Uterus (tissue), 4 donors: ENCODE results near the gene NAT10. TPM values are rescaled to one million over a fixed set of nuclear protein-coding genes. Genes with fewer than 3 reads are reported as not detected.

Source experiments
- DNase-seq, 2 donors: peaks; one replicate each; pipeline ENCODE4 v3.0.0-alpha.2; 2019 to 2020
- H3K27ac ChIP-seq, 2 donors: fragments of 200-600 bp; sonication (generic); 1 replicate in 1 of 2; 2 replicates in 1 of 2; pipeline ENCODE4 v1.5.1; 2016 to 2018
- H3K27me3 ChIP-seq, 2 donors: fragments of 200-600 bp; sonication (generic); one replicate each; pipeline ENCODE4 v1.5.1; 2018 to 2019; ENCODE audit warnings: control low read depth in 1 of 2
- H3K36me3 ChIP-seq, 2 donors: fragments of 200-600 bp; sonication (generic); one replicate each; pipeline ENCODE4 v1.5.1; 2019; ENCODE audit warnings: control low read depth in 1 of 2
- H3K4me1 ChIP-seq, 2 donors: fragments of 200-600 bp; sonication (generic); one replicate each; pipeline ENCODE4 v1.5.1; 2018 to 2019; ENCODE audit warnings: control low read depth in 1 of 2
- H3K4me3 ChIP-seq, 2 donors: fragments of 200-600 bp; sonication (generic); 1 replicate in 1 of 2; 2 replicates in 1 of 2; pipeline ENCODE4 v1.5.1; 2018 to 2019; ENCODE audit warnings: mild to moderate bottlenecking in 1 of 2
- H3K9me3 ChIP-seq, 2 donors: fragments of 200-600 bp; sonication (generic); one replicate each; pipeline ENCODE4 v1.5.1; 2019; ENCODE audit warnings: control low read depth in 1 of 2
- POLR2A ChIP-seq, 2 donors: fragments of 450-650 bp; IDR thresholded peaks; one replicate each; pipeline ENCODE4 v1.6.1; 2016; ENCODE audit warnings: antibody characterized with exemption in 2 of 2, mild to moderate bottlenecking in 1 of 2, moderate library complexity in 1 of 2
- intact Hi-C: fragments of 100-400 bp; cut with DNase I; formaldehyde crosslinking; loops from one replicate; pipeline ENCODE4 v1.15.1; 2023; ENCODE audit warnings: low total_unique reads
- total RNA-seq, 4 donors: library from RNA; depleted of rRNA in 3 of 4; stranded (reverse); fragments of >200 nt in 3 of 4; gene quantifications; one replicate each; pipeline versions ENCODE4 v1.1.0 to v1.2.4, GENCODE V29; 2014 to 2023
- TF ChIP-seq, protein P1 (sequence below), 4 experiments: fragments of 200-600 bp in 2 of 4; fragments of 450-650 bp in 2 of 4; sonication (generic) in 2 of 4; IDR thresholded peaks; one replicate each; pipeline ENCODE4 v1.5.1; 2016 to 2019; ENCODE audit warnings: antibody characterized with exemption in 4 of 4, mild to moderate bottlenecking in 2 of 4, moderate library complexity in 1 of 4
- donor health status: DM: yes; HTN: yes; CAD: no.

The NAT10 gene
- total RNA-seq, 4 donors from 2014 or later: 18.5 to 54.0 (median 22.9) TPM

DNA sequence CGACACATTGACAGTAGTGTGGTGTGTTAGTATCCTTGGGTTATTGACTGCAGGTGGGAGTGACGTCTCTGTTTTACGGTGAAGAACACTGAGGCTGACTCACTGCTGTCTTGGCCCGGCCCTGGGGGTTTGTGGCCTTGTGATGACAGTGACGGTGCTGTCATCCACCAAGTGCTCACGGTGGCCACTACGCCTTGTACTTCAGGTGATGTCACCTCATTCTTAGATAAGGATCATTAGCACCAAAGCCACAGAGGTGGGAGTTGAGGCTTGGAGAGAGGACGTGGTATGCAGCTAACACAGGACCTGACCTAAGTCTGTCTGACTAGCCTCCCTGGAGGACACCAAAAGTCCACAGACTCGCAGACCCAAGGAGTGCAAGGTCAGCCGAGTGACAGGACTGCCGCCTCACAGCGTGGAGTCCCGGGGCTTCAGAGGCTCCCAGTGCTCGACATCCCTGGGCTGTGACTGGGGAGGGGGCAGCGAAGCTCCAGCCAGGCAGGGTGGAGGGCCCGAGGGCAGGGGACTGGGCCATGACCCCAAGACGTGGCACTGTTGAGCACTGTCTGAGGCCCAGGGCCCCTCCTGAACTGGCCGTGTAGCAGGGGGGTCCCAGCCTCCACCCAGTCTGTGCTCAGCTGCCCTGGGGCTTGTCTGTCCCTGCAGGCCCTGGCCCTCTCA is 56.5 kb downstream of the NAT10 start:
- no peaks in the 10 kb centered on the region for H3K9me3 ChIP-seq
- no peak overlapping the region for H3K4me3 ChIP-seq
- no peaks in the 10 kb centered on the region for H3K27me3 ChIP-seq
- intact Hi-C loops: no loop called here
- no peak overlapping the region for H3K27ac ChIP-seq
- H3K4me1 ChIP-seq: no peaks in the 10 kb centered on the region
- TF ChIP-seq POLR2A (IDR thresholded peaks at IDR 0.05): no peak
- TF ChIP-seq, protein P1, sequence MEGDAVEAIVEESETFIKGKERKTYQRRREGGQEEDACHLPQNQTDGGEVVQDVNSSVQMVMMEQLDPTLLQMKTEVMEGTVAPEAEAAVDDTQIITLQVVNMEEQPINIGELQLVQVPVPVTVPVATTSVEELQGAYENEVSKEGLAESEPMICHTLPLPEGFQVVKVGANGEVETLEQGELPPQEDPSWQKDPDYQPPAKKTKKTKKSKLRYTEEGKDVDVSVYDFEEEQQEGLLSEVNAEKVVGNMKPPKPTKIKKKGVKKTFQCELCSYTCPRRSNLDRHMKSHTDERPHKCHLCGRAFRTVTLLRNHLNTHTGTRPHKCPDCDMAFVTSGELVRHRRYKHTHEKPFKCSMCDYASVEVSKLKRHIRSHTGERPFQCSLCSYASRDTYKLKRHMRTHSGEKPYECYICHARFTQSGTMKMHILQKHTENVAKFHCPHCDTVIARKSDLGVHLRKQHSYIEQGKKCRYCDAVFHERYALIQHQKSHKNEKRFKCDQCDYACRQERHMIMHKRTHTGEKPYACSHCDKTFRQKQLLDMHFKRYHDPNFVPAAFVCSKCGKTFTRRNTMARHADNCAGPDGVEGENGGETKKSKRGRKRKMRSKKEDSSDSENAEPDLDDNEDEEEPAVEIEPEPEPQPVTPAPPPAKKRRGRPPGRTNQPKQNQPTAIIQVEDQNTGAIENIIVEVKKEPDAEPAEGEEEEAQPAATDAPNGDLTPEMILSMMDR (IDR thresholded peaks at IDR 0.05): no peak
- H3K36me3 ChIP-seq: no peaks in the 10 kb centered on the region
- DNase-seq: no peak

DNA sequence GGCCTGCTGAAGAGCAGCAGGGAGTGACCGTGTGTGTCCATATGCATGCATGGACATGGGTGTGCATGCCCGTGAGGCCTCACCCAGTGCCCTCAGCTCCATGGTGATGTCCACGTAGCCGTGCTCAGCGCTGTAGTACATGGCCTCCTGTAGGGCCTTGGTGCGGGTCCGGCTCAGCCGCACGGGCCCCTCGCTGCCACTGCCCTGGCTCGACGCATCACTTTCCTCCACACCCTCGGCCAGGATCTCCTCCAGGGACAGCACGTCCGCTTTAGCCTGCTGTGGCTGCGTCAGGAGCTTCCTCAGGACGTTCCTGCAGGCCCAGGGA is 57.0 kb downstream of the NAT10 start:
- intact Hi-C loops: no loop called here
- no peaks in the 10 kb centered on the region for H3K4me1 ChIP-seq
- H3K27me3 ChIP-seq: no peaks in the 10 kb centered on the region
- no peak for TF ChIP-seq POLR2A (IDR thresholded peaks at IDR 0.05)
- TF ChIP-seq, protein P1 (IDR thresholded peaks at IDR 0.05): no peak
- no peaks in the 10 kb centered on the region for H3K9me3 ChIP-seq
- H3K27ac ChIP-seq: no peak overlapping the region
- no peak overlapping the region for H3K4me3 ChIP-seq
- no peaks in the 10 kb centered on the region for H3K36me3 ChIP-seq
- DNase-seq: no peak

DNA sequence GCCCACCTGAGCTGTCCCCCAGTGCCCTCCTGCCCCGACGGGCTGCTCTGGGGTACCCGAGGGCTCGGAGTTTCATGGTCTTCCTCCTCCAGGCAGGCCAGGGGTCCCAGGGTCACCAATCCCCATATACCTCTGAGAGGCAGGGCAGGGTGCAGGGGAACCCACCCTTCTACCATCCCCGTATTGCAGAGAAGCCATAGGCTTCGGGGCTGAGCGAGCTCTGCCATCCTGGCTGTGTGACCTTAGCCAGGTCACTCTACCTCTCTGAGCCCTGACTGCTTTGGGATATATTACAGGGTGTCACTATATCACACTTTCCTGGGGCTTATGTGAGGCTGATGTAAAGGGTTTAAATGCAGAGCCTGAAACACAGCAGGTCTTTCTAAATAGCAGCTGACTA is 57.4 kb downstream of the NAT10 start:
- no peak for DNase-seq
- Histone ChIP-seq H3K9me3 (no peaks in the 10 kb centered on the region), H3K36me3 (no peaks in the 10 kb centered on the region), H3K4me3 (no peak overlapping the region), H3K27ac (no peak overlapping the region), H3K27me3 (no peaks in the 10 kb centered on the region), H3K4me1 (peaks cover 2 to 3% of the 10 kb centered on the region in 2 donors)
- intact Hi-C loops: no loop called here
- no peak for TF ChIP-seq POLR2A (IDR thresholded peaks at IDR 0.05)
- TF ChIP-seq, protein P1 (IDR thresholded peaks at IDR 0.05): no peak

DNA sequence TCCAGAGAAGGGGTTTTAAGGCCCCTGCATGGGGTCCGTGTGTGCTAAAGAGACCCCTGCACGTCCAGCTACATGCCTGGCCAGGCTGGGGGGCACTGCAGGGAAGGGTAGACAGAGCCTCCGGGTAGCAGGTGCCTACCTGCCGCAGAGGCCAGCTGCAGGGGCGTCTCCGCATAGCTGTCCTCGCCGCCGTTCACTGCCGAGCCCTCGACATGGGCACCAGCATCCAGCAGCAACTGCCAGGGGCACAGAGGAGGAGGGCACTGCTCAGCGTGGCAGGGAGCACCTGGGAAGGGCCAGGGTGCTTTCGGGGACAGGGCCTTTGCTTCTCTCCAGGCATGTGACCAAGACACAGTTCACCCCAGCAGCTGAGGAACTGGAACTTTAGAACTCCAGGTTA is 59.7 kb downstream of the NAT10 start:
- TF ChIP-seq POLR2A (IDR thresholded peaks at IDR 0.05): no peak
- TF ChIP-seq, protein P1 (IDR thresholded peaks at IDR 0.05): no peak
- Histone ChIP-seq H3K9me3 (no peaks in the 10 kb centered on the region), H3K36me3 (no peaks in the 10 kb centered on the region), H3K4me1 (peaks cover 4 to 10% of the 10 kb centered on the region in 2 donors), H3K27ac (no peak overlapping the region), H3K27me3 (no peaks in the 10 kb centered on the region), H3K4me3 (no peak overlapping the region)
- intact Hi-C loops: no loop called here
- DNase-seq: no peak

DNA sequence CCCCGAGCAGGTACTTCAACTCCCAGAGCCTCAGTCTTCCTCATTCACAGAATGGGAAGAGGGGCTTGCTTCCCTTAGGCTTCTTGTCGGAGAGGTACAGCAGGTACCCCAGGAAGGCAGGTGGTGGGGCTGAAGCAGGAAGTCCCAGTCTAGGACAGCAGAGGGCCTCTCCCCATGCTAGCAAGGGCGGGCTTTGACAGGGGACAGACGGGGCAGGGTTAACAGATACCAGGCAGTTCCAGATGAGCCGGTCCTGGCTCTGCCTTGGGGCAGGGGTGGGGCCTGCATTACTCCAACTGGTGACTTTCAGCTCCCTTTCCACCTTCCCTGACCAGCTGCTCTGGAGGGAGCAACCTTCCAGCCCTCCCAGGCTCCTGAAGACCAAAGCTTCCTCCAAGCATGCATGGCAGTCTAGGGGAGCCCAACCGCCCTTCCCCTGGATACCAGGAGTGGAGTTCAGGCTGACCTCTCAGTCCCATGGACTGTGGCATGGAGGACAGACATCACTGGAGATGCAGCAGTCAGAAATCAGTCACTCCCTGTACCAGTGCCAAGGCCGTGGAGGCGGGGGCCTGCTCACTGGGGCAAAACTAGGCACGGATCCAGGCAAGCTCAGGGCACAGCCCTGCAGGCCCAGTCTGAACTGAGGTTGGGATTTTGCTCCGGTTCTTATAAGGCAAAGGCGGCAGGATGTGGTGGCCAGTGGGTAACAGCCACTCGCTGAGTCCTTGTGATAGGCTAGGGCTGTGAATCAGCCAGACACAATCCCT is 60.5 kb downstream of the NAT10 start:
- H3K27me3 ChIP-seq: no peaks in the 10 kb centered on the region
- peak overlapping the region in 1 of 2 donors; percentile 75 for H3K27ac ChIP-seq
- peaks cover 4 to 10% of the 10 kb centered on the region in 2 donors for H3K4me1 ChIP-seq
- intact Hi-C loops: no loop called here
- no peak for DNase-seq
- TF ChIP-seq, protein P1 (IDR thresholded peaks at IDR 0.05): no peak
- TF ChIP-seq POLR2A (IDR thresholded peaks at IDR 0.05): no peak
- H3K36me3 ChIP-seq: no peaks in the 10 kb centered on the region
- H3K4me3 ChIP-seq: no peak overlapping the region
- no peaks in the 10 kb centered on the region for H3K9me3 ChIP-seq
